ENCODE data around the gene SYT1.

Gene SYT1

DNA sequence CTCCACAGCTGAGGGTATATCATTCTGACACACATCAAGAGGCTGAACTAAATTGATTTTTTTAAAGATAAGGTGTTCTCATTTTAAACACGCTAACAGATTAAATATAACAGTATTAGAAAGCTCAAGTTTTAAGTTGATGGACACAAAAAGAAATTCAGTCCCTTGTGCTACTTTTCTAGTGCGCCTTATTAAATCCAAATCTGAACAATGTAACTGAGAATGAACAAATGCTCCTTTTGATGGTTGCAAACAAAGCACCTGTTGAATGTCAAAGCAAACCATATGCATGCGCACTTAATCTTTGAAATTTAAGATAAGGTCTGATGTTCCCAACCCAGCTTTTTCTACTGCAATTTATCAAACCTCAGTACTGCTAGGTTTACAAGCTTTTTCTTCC, 424.3 kb downstream of the SYT1 start:
- no peak for DNase-seq
- H3K4me1 Mint-ChIP-seq, result no peaks in the 10 kb centered on the region
- no peaks in the 10 kb centered on the region for H3K36me3 Mint-ChIP-seq

DNA sequence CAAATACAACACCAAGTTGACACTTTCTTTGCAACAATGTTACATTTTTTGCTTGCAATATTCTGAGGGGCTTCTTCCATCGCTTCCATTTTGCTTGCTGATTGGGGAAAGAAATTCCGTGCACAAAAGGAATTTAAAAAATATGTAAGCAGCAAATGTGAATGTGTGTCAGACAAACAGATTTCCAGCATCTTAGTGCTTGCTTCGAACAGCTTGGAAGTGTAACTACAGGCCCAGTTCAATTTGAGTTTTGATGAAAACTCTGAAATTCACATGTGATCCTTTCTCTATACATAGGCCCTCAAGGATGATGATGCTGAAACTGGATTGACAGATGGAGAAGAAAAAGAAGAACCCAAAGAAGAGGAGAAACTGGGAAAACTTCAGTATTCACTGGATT, 427.1 kb downstream of the SYT1 start:
- DNase-seq (no peak), ATAC-seq (replicated peaks) (no peak)
- no peak overlapping the region for H3K4me3 Mint-ChIP-seq
- no peaks in the 10 kb centered on the region for H3K36me3 Mint-ChIP-seq
- H3K9me3 Mint-ChIP-seq, result no peaks in the 10 kb centered on the region
- H3K27me3 Mint-ChIP-seq, result no peaks in the 10 kb centered on the region
- no peak overlapping the region for H3K27ac Mint-ChIP-seq
- no peaks in the 10 kb centered on the region for H3K4me1 Mint-ChIP-seq

More for the DNA sequence above, 424.3 kb downstream of the SYT1 start:
- no peak overlapping the region for H3K27ac Mint-ChIP-seq
- no peaks in the 10 kb centered on the region for H3K27me3 Mint-ChIP-seq
- no peak for ATAC-seq (replicated peaks)
- no peak overlapping the region for H3K4me3 Mint-ChIP-seq
- no peaks in the 10 kb centered on the region for H3K9me3 Mint-ChIP-seq

DNA sequence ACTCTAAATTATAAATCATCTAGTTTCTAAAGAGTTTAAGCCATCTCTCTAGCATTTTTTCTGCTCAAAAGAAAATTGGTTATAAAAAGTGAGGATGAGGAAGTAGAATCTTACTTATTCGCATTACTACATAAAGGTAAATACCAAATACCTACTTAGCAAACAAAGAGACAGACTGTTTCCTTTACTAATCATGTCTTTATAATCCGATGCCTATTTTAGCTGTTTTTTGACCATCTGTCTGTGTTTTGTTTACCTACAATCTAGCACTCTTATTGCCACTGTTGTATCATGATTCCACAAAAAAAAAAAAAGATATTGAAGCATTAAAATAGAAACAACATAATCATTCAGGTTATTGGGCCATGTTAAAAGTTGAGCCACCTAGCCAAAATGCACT, 430.0 kb downstream of the SYT1 start:
- no peaks in the 10 kb centered on the region for H3K9me3 Mint-ChIP-seq
- ATAC-seq (replicated peaks) (no peak), DNase-seq (no peak)
- no peak overlapping the region for H3K4me3 Mint-ChIP-seq
- no peaks in the 10 kb centered on the region for H3K4me1 Mint-ChIP-seq
- no peak overlapping the region for H3K27ac Mint-ChIP-seq
- no peaks in the 10 kb centered on the region for H3K27me3 Mint-ChIP-seq
- no peaks in the 10 kb centered on the region for H3K36me3 Mint-ChIP-seq

DNA sequence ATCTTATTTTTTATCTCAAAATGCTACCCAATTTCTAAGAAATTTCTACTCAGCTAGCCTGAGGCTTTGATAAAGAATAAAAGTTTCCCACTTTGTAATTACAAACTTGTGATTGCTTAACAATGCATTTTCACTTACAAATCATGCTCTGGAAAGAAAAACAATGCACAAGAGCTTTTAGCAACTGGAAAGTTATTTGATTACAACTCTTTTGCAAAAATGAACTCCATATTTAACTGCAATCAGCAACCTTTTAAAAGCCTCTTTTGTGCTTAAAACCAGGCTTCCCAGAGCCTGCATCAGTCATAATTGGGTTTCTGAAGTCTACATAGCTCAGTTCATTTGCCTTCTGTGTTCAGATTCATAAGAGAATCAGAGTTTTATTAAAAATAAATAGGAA, 431.0 kb downstream of the SYT1 start:
- ATAC-seq (replicated peaks), result no peak
- Mint-ChIP-seq H3K36me3 (no peaks in the 10 kb centered on the region), H3K4me1 (no peaks in the 10 kb centered on the region), H3K9me3 (no peaks in the 10 kb centered on the region), H3K4me3 (no peak overlapping the region), H3K27ac (no peak overlapping the region), H3K27me3 (no peaks in the 10 kb centered on the region)
- no peak for DNase-seq

DNA sequence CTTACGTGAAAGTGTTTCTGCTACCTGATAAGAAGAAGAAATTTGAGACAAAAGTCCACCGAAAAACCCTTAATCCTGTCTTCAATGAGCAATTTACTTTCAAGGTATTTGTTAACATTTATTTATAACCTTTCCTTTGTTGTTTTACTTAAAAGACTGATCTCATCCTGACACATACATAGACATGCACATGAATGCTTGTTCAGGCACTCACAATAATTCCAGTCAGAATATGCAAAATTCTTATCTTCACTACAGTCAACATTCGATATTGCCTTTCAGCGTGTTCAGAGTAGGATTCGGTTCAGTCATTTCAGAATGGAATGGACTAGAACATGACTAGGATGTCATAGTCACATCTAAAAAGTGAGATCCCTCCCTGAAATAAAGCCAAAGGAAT, 431.6 kb downstream of the SYT1 start:
- Mint-ChIP-seq H3K27ac (no peak overlapping the region), H3K36me3 (no peaks in the 10 kb centered on the region), H3K27me3 (no peaks in the 10 kb centered on the region), H3K4me3 (no peak overlapping the region), H3K9me3 (no peaks in the 10 kb centered on the region), H3K4me1 (no peaks in the 10 kb centered on the region)
- DNase-seq, result no peak
- ATAC-seq (replicated peaks), result no peak

DNA sequence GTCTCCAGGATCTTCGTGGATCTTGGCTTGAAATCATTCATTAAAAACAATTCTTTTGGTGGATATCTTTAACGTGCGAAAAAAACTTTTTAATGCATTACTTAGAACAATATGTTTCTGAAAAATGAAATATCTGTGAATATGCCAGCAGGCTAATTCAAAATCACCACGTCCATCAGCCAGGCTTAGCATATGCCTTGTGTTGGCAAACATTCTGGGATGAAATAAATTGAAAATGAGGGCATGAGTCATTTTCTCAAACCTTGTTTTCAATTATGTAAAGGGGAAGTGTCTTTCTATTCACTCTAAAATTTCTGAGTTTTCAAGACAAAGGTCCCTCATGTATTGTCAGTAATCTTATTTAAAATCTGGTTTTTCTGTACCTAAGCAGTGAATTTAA, 432.3 kb downstream of the SYT1 start:
- ATAC-seq (replicated peaks) (no peak), DNase-seq (no peak)
- Mint-ChIP-seq H3K4me1 (no peaks in the 10 kb centered on the region), H3K9me3 (no peaks in the 10 kb centered on the region), H3K27ac (no peak overlapping the region), H3K27me3 (no peaks in the 10 kb centered on the region), H3K36me3 (no peaks in the 10 kb centered on the region), H3K4me3 (no peak overlapping the region)

DNA sequence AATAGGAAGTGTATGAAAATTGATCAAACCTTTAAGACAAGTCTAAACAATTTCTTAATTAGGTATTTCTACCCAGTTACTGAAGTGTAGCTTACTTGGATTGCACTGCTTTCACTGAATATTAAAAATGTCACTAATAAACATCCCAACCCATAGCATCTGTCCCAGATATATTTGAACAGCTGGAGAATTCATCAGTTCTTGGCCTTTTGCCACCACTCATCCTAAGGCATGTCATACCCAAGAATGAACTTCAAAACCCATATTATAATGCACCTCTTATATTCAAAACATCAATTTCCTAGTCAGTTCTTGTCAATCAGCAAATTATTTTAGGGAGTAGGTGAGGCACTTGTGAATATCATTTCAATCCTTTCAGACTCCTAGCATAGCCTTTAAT, 433.9 kb downstream of the SYT1 start:
- Mint-ChIP-seq H3K4me3 (no peak overlapping the region), H3K36me3 (no peaks in the 10 kb centered on the region), H3K27ac (no peak overlapping the region), H3K4me1 (no peaks in the 10 kb centered on the region), H3K9me3 (no peaks in the 10 kb centered on the region), H3K27me3 (no peaks in the 10 kb centered on the region)
- ATAC-seq (replicated peaks) (no peak), DNase-seq (no peak)

DNA sequence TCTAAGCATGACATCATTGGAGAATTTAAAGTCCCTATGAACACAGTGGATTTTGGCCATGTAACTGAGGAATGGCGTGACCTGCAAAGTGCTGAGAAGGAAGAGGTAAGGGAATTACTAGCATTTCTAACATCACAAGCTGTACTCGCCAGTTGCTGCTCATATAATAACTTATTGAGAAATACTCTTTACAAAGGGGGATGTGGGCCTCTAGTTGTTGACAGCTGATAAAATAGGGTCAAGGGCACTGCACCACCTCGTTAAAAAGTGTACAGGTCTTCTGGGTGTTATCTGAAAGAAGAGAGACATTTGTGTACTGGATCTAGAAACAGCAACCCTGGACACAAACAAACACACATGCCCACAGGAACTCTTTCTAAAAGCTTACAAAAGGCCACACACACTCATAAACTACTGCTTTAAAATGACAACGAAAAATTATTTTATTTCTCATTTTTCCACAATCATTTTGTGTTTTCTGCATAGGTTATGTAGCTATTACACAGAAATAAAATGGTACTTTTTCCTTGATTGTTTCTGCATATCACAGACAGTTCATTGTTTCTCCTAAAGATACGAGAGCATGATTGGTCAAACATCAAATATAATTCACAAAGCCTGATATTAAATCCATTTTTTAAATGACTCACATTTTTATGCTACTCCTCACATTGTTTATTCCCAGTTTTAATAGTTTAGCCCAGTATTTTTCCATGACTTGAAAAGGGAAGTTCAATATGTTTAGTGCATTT, 435.0 kb downstream of the SYT1 start:
- Mint-ChIP-seq H3K9me3 (no peaks in the 10 kb centered on the region), H3K36me3 (no peaks in the 10 kb centered on the region), H3K4me3 (no peak overlapping the region), H3K4me1 (no peaks in the 10 kb centered on the region), H3K27me3 (no peaks in the 10 kb centered on the region), H3K27ac (no peak overlapping the region)
- ATAC-seq (replicated peaks) (no peak), DNase-seq (no peak)

DNA sequence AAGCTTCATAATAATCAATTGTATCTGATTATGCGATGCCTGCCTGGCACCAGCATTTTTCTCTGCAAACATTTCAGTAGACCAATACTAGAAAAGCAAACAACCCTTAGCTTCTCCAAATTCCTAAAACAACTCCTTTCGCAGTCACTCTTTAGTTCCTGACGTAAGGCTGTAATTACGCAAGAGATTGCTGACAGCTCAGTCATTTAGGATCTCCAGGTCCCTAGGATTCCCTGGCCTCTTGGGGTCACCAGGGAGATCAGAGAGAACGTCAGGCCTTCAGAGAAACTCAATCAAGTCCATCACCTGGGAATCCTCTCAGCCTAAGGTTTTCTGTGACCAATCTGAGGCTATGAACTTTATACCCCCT, 435.6 kb downstream of the SYT1 start:
- no peaks in the 10 kb centered on the region for H3K9me3 Mint-ChIP-seq
- DNase-seq (no peak), ATAC-seq (replicated peaks) (no peak)
- H3K27me3 Mint-ChIP-seq, result no peaks in the 10 kb centered on the region
- no peak overlapping the region for H3K27ac Mint-ChIP-seq
- no peaks in the 10 kb centered on the region for H3K4me1 Mint-ChIP-seq
- no peaks in the 10 kb centered on the region for H3K36me3 Mint-ChIP-seq
- H3K4me3 Mint-ChIP-seq, result no peak overlapping the region

DNA sequence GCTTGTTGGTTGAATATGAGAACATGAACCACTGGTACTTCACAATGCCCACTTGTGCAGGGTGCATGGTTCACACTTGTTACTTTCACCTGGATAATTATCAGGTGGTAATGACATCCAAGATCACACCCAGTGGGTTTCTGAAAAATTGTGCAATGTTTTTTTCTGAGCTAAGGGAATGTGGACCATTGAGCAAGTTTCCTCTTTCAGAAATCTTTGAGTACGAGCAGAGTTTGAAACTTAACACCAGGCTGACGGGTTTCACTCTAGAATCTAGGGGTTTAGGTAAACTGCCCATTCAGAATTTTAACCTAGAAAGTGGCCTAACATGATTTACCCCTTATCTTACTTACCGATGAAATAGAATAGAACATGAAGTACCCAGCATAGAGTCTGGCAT, 436.6 kb downstream of the SYT1 start:
- Mint-ChIP-seq H3K4me1 (no peaks in the 10 kb centered on the region), H3K27me3 (no peaks in the 10 kb centered on the region), H3K9me3 (no peaks in the 10 kb centered on the region), H3K36me3 (no peaks in the 10 kb centered on the region), H3K4me3 (no peak overlapping the region), H3K27ac (no peak overlapping the region)
- ATAC-seq (replicated peaks), result no peak
- DNase-seq, result no peak

DNA sequence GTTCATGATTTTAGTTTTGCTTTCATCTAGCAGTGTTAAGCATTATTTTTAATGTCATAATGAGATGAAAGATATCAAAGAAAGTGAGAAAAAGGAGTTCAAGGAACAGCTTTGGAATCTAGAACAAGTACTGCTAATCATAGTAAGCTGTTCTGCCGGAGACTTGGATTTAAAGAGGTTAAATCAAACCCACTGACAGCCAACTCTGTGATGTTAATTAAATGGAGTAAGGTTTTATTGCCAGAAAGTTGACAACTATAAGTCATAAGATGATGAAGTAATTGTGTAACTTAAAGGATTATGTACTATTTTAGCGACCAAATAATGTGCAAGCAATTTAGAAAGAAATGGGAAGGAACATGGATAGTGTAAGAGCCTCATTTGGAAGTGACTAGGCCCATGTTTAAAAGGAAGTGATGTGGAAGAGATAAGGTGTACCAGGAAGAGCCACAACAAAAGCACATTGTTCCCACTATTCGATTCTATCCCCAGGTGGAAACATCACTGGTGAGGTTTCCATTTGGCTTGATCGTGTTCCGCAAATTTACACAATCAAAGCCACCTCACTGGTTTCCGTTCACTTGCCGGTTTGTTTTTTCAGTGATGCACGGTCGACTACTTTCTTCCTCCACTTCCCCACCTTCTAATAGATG, 437.7 kb downstream of the SYT1 start:
- Mint-ChIP-seq H3K27ac (no peak overlapping the region), H3K4me1 (no peaks in the 10 kb centered on the region), H3K36me3 (no peaks in the 10 kb centered on the region), H3K27me3 (no peaks in the 10 kb centered on the region), H3K4me3 (no peak overlapping the region), H3K9me3 (no peaks in the 10 kb centered on the region)
- ATAC-seq (replicated peaks), result no peak
- DNase-seq, result no peak

DNA sequence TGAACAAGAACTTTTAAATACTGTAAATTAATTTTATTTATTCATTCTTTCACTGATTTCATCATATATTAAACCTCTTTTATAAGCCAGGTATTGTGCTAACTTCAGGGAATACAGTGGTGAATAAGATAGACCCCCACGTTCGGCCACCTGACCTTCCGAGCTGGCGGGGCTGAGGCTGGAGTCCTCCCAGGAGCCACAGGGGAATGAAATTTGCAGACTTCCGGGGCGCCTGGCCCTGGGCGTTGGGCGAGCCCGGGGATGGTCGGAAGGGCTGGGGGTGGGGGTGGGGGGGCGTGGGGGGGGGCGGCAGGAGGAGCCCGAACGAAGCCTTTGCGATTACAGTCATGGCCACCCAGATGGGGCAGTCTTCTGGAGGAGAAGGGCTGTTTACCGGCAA, 442.8 kb downstream of the SYT1 start:
- H3K4me1 Mint-ChIP-seq, result no peaks in the 10 kb centered on the region
- H3K4me3 Mint-ChIP-seq, result no peak overlapping the region
- ATAC-seq (replicated peaks), result no peak
- H3K27me3 Mint-ChIP-seq, result no peaks in the 10 kb centered on the region
- H3K27ac Mint-ChIP-seq, result no peak overlapping the region
- no peak for DNase-seq
- peaks cover 0 to 1% of the 10 kb centered on the region in 2 donors for H3K9me3 Mint-ChIP-seq
- H3K36me3 Mint-ChIP-seq, result no peaks in the 10 kb centered on the region

DNA sequence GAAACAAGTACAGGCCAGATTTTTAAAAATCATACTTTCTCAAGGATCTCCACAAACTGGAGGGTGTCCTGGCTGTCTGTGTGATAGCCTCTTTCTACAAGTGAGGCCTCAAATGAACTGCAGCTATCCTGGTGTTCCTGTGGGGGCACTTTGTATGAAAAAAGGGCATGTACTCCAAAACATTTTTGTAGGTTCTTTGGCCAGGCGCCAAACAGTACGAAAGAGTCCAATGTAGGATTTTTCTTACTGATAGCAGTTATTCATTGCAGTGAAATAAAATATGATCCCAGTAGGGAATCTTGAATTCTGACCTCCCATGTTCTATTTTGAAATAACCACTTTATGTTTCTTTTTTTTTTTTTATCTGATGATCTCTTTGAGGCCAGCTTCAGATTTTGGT, 444.5 kb downstream of the SYT1 start:
- Mint-ChIP-seq H3K27me3 (no peaks in the 10 kb centered on the region), H3K4me3 (no peak overlapping the region), H3K36me3 (no peaks in the 10 kb centered on the region), H3K4me1 (no peaks in the 10 kb centered on the region), H3K9me3 (peaks cover 0 to 1% of the 10 kb centered on the region in 2 donors), H3K27ac (no peak overlapping the region)
- DNase-seq (no peak), ATAC-seq (replicated peaks) (no peak)

DNA sequence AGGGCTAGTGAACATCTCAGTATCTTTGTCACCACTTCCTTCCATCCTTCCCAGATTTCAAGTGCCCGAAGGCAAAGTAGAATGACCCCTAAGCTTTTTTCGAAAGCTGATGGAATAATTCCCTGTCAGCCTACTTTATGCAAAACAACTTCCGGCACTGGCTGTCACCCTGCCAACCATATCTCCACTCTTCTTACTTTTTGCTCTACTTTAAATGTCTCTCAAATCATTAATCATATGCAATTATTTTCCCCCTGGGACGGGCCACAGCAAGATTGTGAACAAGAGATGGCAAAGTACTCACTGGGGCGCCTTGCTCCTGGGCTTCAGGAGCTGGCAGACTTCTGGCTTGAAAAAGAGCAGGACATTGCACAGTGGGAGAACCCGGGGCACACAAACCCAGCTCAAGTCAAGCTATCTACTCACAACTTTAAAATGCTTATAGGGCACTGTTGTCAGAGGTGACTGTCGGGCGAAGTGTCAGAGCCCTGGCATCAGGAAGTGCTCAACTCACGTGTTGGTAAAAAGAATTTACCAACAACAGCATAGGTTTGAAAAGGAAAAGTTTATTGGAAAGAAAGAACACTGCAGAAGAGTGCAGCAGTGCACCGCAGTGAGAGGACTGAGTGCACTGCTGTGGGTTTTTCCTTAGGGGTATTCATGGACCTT, 452.7 kb downstream of the SYT1 start:
- no peaks in the 10 kb centered on the region for H3K36me3 Mint-ChIP-seq
- H3K27ac Mint-ChIP-seq, result no peak overlapping the region
- DNase-seq, result no peak
- no peaks in the 10 kb centered on the region for H3K4me1 Mint-ChIP-seq
- no peak overlapping the region for H3K4me3 Mint-ChIP-seq
- no peaks in the 10 kb centered on the region for H3K9me3 Mint-ChIP-seq
- no peak for ATAC-seq (replicated peaks)
- H3K27me3 Mint-ChIP-seq, result no peaks in the 10 kb centered on the region

DNA sequence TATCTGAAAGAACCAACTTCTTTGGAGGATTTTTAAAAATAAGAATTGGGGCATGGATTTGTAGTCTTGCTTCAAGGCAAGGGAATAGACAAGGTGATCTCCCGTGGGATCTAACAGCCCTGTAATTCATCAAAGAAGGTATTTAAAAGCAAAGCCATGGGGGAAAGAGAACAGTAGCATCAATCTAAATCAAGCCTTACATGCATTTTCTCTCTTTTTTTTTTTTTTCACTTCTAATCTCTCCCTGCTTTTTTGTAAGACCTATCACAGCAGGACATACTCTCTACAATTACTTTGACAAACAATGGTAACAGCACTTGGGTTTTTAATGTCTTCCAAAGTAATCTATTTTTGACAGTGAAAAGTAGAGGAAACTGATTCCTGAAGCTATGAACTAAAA, 458.3 kb downstream of the SYT1 start:
- DNase-seq (no peak), ATAC-seq (replicated peaks) (no peak)
- H3K27ac Mint-ChIP-seq, result no peak overlapping the region
- H3K9me3 Mint-ChIP-seq, result no peaks in the 10 kb centered on the region
- no peak overlapping the region for H3K4me3 Mint-ChIP-seq
- H3K27me3 Mint-ChIP-seq, result no peaks in the 10 kb centered on the region
- no peaks in the 10 kb centered on the region for H3K4me1 Mint-ChIP-seq
- H3K36me3 Mint-ChIP-seq, result no peaks in the 10 kb centered on the region

Data from stimulated activated naive B cell treated with anti-CD40 and anti-IgM and Interleukin-4, amounts not matched to agents 10 μg/mL and 1 μg/mL and 100 μg/mL, for 72 hours (primary cell).